ENCODE data around the gene NKX1-2.

DNA sequence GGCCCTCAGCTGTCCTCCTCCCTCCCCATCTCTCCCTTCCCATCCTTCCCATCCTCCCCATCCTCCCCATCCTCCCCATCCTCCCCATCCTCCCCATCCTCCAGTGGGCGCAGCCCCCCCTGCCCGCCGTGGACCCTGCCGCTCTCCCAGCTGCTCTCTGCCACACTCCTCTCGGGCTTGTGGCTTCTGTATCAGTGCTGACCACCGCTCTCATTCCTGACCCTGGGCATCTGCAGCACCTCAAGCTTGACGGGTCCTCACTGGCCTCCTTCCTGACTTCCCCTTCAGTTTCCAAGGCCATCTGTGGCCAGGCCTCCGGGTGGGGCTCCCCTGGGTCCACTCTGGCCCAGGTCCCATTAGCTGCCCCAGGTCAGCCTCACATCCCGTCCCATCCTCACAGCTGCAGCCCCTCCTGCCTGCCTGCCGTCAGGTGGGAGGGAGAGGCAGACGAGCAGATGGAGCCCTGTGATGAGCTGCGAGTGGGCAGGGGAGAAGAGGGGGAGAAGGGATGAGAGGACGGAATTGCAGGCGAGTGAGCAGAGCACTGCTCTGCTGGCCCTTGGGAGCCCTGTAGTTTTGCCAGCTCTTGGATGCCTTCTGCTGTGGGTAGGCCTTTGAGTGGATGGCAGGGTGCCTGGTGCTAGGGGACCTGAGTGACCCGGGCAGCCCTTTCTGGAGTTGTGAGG, 47.5 kb upstream of the NKX1-2 start:
- TF ChIP-seq, protein P1, sequence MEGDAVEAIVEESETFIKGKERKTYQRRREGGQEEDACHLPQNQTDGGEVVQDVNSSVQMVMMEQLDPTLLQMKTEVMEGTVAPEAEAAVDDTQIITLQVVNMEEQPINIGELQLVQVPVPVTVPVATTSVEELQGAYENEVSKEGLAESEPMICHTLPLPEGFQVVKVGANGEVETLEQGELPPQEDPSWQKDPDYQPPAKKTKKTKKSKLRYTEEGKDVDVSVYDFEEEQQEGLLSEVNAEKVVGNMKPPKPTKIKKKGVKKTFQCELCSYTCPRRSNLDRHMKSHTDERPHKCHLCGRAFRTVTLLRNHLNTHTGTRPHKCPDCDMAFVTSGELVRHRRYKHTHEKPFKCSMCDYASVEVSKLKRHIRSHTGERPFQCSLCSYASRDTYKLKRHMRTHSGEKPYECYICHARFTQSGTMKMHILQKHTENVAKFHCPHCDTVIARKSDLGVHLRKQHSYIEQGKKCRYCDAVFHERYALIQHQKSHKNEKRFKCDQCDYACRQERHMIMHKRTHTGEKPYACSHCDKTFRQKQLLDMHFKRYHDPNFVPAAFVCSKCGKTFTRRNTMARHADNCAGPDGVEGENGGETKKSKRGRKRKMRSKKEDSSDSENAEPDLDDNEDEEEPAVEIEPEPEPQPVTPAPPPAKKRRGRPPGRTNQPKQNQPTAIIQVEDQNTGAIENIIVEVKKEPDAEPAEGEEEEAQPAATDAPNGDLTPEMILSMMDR (IDR thresholded peaks at IDR 0.05), result no peak
- no peak for TF ChIP-seq POLR2A (IDR thresholded peaks at IDR 0.05)
